Liver (tissue), 9 donors: Measurements from ENCODE around the gene SPEN. TPM values are rescaled to one million over a fixed set of nuclear protein-coding genes. Genes with fewer than 3 reads are reported as not detected.

Experiments used
- DNase-seq: peaks from one replicate; pipeline ENCODE4 v3.0.0-alpha.2; 2017; ENCODE audit warnings: low spot score
- H3K27ac ChIP-seq, 2 donors: one replicate each; pipeline ENCODE4 v1.7.0; 2013; ENCODE audit warnings: inconsistent platforms in 2 of 2, low read length in 2 of 2, control low read depth in 1 of 2, low read depth in 1 of 2, mild to moderate bottlenecking in 1 of 2
- H3K27me3 ChIP-seq, 4 donors: one replicate each; pipeline versions ENCODE4 v1.6.1 to v1.7.0; 2013; ENCODE audit warnings: low read length in 3 of 4, inconsistent platforms in 1 of 4, mild to moderate bottlenecking in 1 of 4, moderate library complexity in 1 of 4; ENCODE audit not compliant: control insufficient read depth in 4 of 4, insufficient read depth in 4 of 4
- H3K36me3 ChIP-seq, 4 donors: one replicate each; pipeline versions ENCODE4 v1.6.1 to v1.7.0; 2013; ENCODE audit warnings: low read length in 3 of 4, mild to moderate bottlenecking in 3 of 4, low read depth in 1 of 4, moderate library complexity in 1 of 4; ENCODE audit not compliant: control insufficient read depth in 4 of 4, insufficient read depth in 3 of 4
- H3K4me1 ChIP-seq, 4 donors: one replicate each; pipeline versions ENCODE4 v1.6.1 to v1.7.0; 2013; ENCODE audit warnings: low read length in 3 of 4, mild to moderate bottlenecking in 3 of 4, moderate library complexity in 1 of 4; ENCODE audit not compliant: control insufficient read depth in 4 of 4, insufficient read depth in 4 of 4
- H3K4me3 ChIP-seq, 3 donors: one replicate each; pipeline versions ENCODE4 v1.6.1 to v1.7.0; 2013; ENCODE audit warnings: low read length in 3 of 3, control low read depth in 1 of 3, low read depth in 1 of 3, mild to moderate bottlenecking in 1 of 3
- H3K9ac ChIP-seq, 2 donors: one replicate each; pipeline ENCODE4 v1.7.0; 2013; ENCODE audit warnings: low read length in 2 of 2, mild to moderate bottlenecking in 2 of 2, moderate library complexity in 2 of 2, control low read depth in 1 of 2, low read depth in 1 of 2
- H3K9me3 ChIP-seq, 4 donors: one replicate each; pipeline versions ENCODE4 v1.6.1 to v1.7.0; 2013; ENCODE audit warnings: low read length in 3 of 4; ENCODE audit not compliant: control insufficient read depth in 4 of 4
- EGR1 ChIP-seq, 2 donors: IDR thresholded peaks; 2 replicates each; pipeline ENCODE4 v1.6.1; 2016 to 2018; ENCODE audit warnings: antibody characterized with exemption in 2 of 2, low read depth in 2 of 2
- FOXA2 ChIP-seq: IDR thresholded peaks from 2 replicates; pipeline ENCODE4 v1.6.1; 2016; ENCODE audit warnings: antibody characterized with exemption
- GABPA ChIP-seq, 2 donors: IDR thresholded peaks in 1 of 2; conservative IDR thresholded peaks in 1 of 2; 2 replicates each; pipeline ENCODE4 v1.6.1; 2016; ENCODE audit warnings: antibody characterized with exemption in 2 of 2, mild to moderate bottlenecking in 1 of 2, moderate library complexity in 1 of 2
- HNF4A ChIP-seq, 2 donors: conservative IDR thresholded peaks; 2 replicates each; pipeline ENCODE4 v1.6.1; 2016; ENCODE audit warnings: antibody characterized with exemption in 2 of 2, mild to moderate bottlenecking in 2 of 2
- HNF4G ChIP-seq: IDR thresholded peaks from 2 replicates; pipeline ENCODE4 v1.6.1; 2016; ENCODE audit warnings: antibody characterized with exemption
- JUND ChIP-seq, 2 donors: IDR thresholded peaks; 2 replicates each; pipeline ENCODE4 v1.6.1; 2016; ENCODE audit warnings: antibody characterized with exemption in 2 of 2
- RAD21 ChIP-seq, 2 donors: IDR thresholded peaks; 2 replicates each; pipeline ENCODE4 v1.6.1; 2016; ENCODE audit warnings: antibody characterized with exemption in 2 of 2, mild to moderate bottlenecking in 2 of 2
- REST ChIP-seq: IDR thresholded peaks from 2 replicates; pipeline ENCODE4 v1.6.1; 2016; ENCODE audit warnings: antibody characterized with exemption, mild to moderate bottlenecking
- WGBS: extraction: QIAGEN DNeasy Blood & Tissue Kit; methylation state at CpG from one replicate; pipeline ENCODE4 v1.1.7; 2013; 5-methylcytosine and 5-hydroxymethylcytosine counted together
- polyA plus RNA-seq, 2 donors: library from polyadenylated mRNA; stranded (reverse) in 1 of 2; unstranded in 1 of 2; fragments of 200-250 nt in 1 of 2; fragments of >200 nt in 1 of 2; fragmentation: Nextera tagmentation in 1 of 2; extraction: Ambion mirVana in 1 of 2; gene quantifications; one replicate each; pipeline versions ENCODE4 v1.2.1 to v1.2.3, GENCODE V29; 2013 to 2015
- total RNA-seq, 2 donors: library from RNA; depleted of rRNA; stranded (reverse); fragments of >200 nt; gene quantifications; one replicate each; pipeline ENCODE4 v1.2.3, GENCODE V29; 2014
- TF ChIP-seq, protein P1 (sequence below): IDR thresholded peaks from 2 replicates; pipeline ENCODE4 v1.6.1; 2016; ENCODE audit warnings: antibody characterized with exemption
- TF ChIP-seq, protein P2 (sequence below): IDR thresholded peaks from 2 replicates; pipeline ENCODE4 v1.6.1; 2016; ENCODE audit warnings: antibody characterized with exemption
- donor health status: healthy.
- donor health status: healthy.
- donor health status: healthy.
- donor health status: healthy.
- donor health status: healthy.

Gene SPEN
- total and polyA plus RNA-seq, 4 donors, result 7.4 to 29.4 (median 15.2) TPM

GRCh38 chr1:15851210-15852035 lies 3.9 kb downstream of the SPEN start:
- no peak overlapping the region for H3K4me3 ChIP-seq
- H3K4me1 ChIP-seq, result peaks cover 4 to 41% (median 23%) of the 10 kb centered on the region in 4 donors
- whole genome bisulfite sequencing, result 75% methylated on average over 16 of the region's 16 CpGs
- no peaks in the 10 kb centered on the region for H3K9me3 ChIP-seq
- TF ChIP-seq, protein P1, sequence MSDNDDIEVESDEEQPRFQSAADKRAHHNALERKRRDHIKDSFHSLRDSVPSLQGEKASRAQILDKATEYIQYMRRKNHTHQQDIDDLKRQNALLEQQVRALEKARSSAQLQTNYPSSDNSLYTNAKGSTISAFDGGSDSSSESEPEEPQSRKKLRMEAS, result no peak
- TF ChIP-seq FOXA2, result no peak
- no peak for TF ChIP-seq EGR1 (IDR thresholded peaks at IDR 0.05; ENCODE audit: low read depth in 2 of 2)
- H3K9ac ChIP-seq, result peak overlapping the region in 1 of 2 donors; percentile 76
- DNase-seq, result no peak
- H3K36me3 ChIP-seq, result no peaks in the 10 kb centered on the region
- H3K27ac ChIP-seq, result peak overlapping the region; percentile 7 to 20
- H3K27me3 ChIP-seq, result no peaks in the 10 kb centered on the region

GRCh38 chr1:15852036-15852827 lies 4.7 kb downstream of the SPEN start:
- Histone ChIP-seq H3K4me1 (peaks cover 4 to 34% (median 19%) of the 10 kb centered on the region in 4 donors), H3K9me3 (no peaks in the 10 kb centered on the region), H3K9ac (peak overlapping the region in 1 of 2 donors; percentile 44), H3K27me3 (no peaks in the 10 kb centered on the region), H3K4me3 (no peak overlapping the region), H3K36me3 (no peaks in the 10 kb centered on the region), H3K27ac (no peak overlapping the region)
- DNase-seq, result no peak
- WGBS, result 48% methylated on average over 6 of the region's 6 CpGs
- TF ChIP-seq FOXA2, result no peak
- TF ChIP-seq JUND (IDR thresholded peaks at IDR 0.05), result no peak
- TF ChIP-seq REST, result no peak
- no peak for TF ChIP-seq GABPA (IDR thresholded peaks at IDR 0.05 in 1 of 2, conservative IDR thresholded peaks at IDR 0.05 in 1 of 2)
- TF ChIP-seq HNF4G, result no peak

- no peak for DNase-seq
- no peak overlapping the region for H3K9ac ChIP-seq
- WGBS, result 86% methylated on average over 3 of the region's 3 CpGs
- peaks cover 4 to 34% (median 19%) of the 10 kb centered on the region in 4 donors for H3K4me1 ChIP-seq
- no peak overlapping the region for H3K4me3 ChIP-seq
- no peaks in the 10 kb centered on the region for H3K27me3 ChIP-seq
- H3K9me3 ChIP-seq, result no peaks in the 10 kb centered on the region
- H3K27ac ChIP-seq, result no peak overlapping the region
- TF ChIP-seq HNF4A (conservative IDR thresholded peaks at IDR 0.05) (no peak), HNF4G (no peak), FOXA2 (no peak), RAD21 (IDR thresholded peaks at IDR 0.05) (no peak), JUND (IDR thresholded peaks at IDR 0.05) (no peak)
- TF ChIP-seq, protein P2, sequence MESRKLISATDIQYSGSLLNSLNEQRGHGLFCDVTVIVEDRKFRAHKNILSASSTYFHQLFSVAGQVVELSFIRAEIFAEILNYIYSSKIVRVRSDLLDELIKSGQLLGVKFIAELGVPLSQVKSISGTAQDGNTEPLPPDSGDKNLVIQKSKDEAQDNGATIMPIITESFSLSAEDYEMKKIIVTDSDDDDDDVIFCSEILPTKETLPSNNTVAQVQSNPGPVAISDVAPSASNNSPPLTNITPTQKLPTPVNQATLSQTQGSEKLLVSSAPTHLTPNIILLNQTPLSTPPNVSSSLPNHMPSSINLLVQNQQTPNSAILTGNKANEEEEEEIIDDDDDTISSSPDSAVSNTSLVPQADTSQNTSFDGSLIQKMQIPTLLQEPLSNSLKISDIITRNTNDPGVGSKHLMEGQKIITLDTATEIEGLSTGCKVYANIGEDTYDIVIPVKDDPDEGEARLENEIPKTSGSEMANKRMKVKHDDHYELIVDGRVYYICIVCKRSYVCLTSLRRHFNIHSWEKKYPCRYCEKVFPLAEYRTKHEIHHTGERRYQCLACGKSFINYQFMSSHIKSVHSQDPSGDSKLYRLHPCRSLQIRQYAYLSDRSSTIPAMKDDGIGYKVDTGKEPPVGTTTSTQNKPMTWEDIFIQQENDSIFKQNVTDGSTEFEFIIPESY, result no peak
- TF ChIP-seq, protein P1, result no peak
- no peaks in the 10 kb centered on the region for H3K36me3 ChIP-seq
These were observed 5.4 kb downstream of the SPEN start for GRCh38 chr1:15852828-15853302.
